DMS53 treated with DMSO at 0.1 percent for 48 hours (cell line): ENCODE results near the gene RAB13.

Experiments used
- DNase-seq: peaks from one replicate; lab custom pipeline; 2025; ENCODE audit not compliant: unreplicated experiment; lab: John Stamatoyannopoulos, UW

The RAB13 gene

GRCh38 chr1:153978274-153978909, 7.7 kb downstream of the RAB13 start:
- no peak for DNase-seq

GRCh38 chr1:153977250-153978240, 8.6 kb downstream of the RAB13 start, which contains the start of gene JTB:
Gene JTB, minus strand, starts transcription at chr1:153977674. Its CDS starts 422 bp downstream, at chr1:153977252.
- DNase-seq, result peak; percentile 57

- no peak for DNase-seq
Observed at GRCh38 chr1:153976819-153977249, 9.3 kb downstream of the RAB13 start.

GRCh38 chr1:153973525-153973924, 12.6 kb downstream of the RAB13 start:
- no peak for DNase-seq

GRCh38 chr1:153973071-153973470, 13.1 kb downstream of the RAB13 start:
- DNase-seq, result no peak

- DNase-seq, result no peak
Observed at GRCh38 chr1:153970346-153970745, 15.8 kb downstream of the RAB13 start.

GRCh38 chr1:153968972-153969371, 17.2 kb downstream of the RAB13 start:
- no peak for DNase-seq

- DNase-seq, result no peak
Observed at GRCh38 chr1:153968408-153968807, 17.7 kb downstream of the RAB13 start.

- DNase-seq, result peak; percentile 43
Observed at GRCh38 chr1:153968000-153968363, 18.2 kb downstream of the RAB13 start.

GRCh38 chr1:153967107-153967999, 18.8 kb downstream of the RAB13 start, which contains the start of gene CREB3L4:
Gene CREB3L4, plus strand, starts transcription at chr1:153967902. Its CDS starts 624 bp downstream, at chr1:153968526.
- peak; percentile 96 for DNase-seq

- no peak for DNase-seq
Observed at GRCh38 chr1:153963850-153964331, 22.2 kb downstream of the RAB13 start.

- peak; percentile 90 for DNase-seq
Observed at GRCh38 chr1:153963030-153963849, 22.9 kb downstream of the RAB13 start, which contains the start of gene SLC39A1. Gene SLC39A1, minus strand, starts transcription at chr1:153963537. Its CDS starts 822 bp downstream, at chr1:153962715.

GRCh38 chr1:153962088-153963029, 23.8 kb downstream of the RAB13 start:
- peak; percentile 16 for DNase-seq

GRCh38 chr1:153961421-153961820, 24.7 kb downstream of the RAB13 start:
- no peak for DNase-seq

- no peak for DNase-seq
Observed at GRCh38 chr1:153960206-153960605, 25.9 kb downstream of the RAB13 start.

GRCh38 chr1:153959454-153959853, 26.7 kb downstream of the RAB13 start:
- DNase-seq, result no peak

- DNase-seq, result no peak
Observed at GRCh38 chr1:153958961-153959260, 27.2 kb downstream of the RAB13 start.

- peak; percentile 98 for DNase-seq
Observed at GRCh38 chr1:153958111-153958960, 27.8 kb downstream of the RAB13 start, which contains the start of gene CRTC2. Gene CRTC2, minus strand, starts transcription at chr1:153958612. Its CDS starts 115 bp downstream, at chr1:153958497.
